NT2/D1 (cell line): ENCODE measurements around the gene CCS.

ENCODE experiments used
- DNase-seq: peaks from one replicate; pipeline ENCODE4 v3.0.0-alpha.2; 2011; ENCODE audit warnings: low read depth, low spot score
- H3K27me3 ChIP-seq: 2 replicates; pipeline ENCODE4 v1.6.0; 2011; ENCODE audit warnings: mild to moderate bottlenecking; ENCODE audit not compliant: insufficient read length, insufficient read depth
- H3K36me3 ChIP-seq: 2 replicates; pipeline ENCODE4 v1.6.1; 2011; ENCODE audit warnings: mild to moderate bottlenecking, low read length, mixed read lengths; ENCODE audit not compliant: insufficient read depth, insufficient read length
- H3K4me1 ChIP-seq: 2 replicates; pipeline ENCODE4 v1.5.1; 2011; ENCODE audit not compliant: insufficient read depth, insufficient read length
- H3K4me3 ChIP-seq: 2 replicates; pipeline ENCODE4 v1.5.1; 2011; ENCODE audit warnings: low read depth; ENCODE audit not compliant: insufficient read length
- H3K9ac ChIP-seq: 2 replicates; pipeline ENCODE4 v1.6.0; 2011; ENCODE audit warnings: low read depth; ENCODE audit not compliant: insufficient read length
- H3K9me3 ChIP-seq: 2 replicates; pipeline ENCODE4 v1.5.1; 2011; ENCODE audit warnings: mild to moderate bottlenecking, low read length; ENCODE audit not compliant: insufficient read depth
- SUZ12 ChIP-seq: IDR thresholded peaks from 2 replicates; pipeline ENCODE4 v1.6.1; 2011; ENCODE audit not compliant: insufficient read length, insufficient read depth; ENCODE audit errors: extremely low read depth
- YY1 ChIP-seq: IDR thresholded peaks from 2 replicates; pipeline ENCODE4 v1.6.1; 2011; ENCODE audit not compliant: insufficient read length, insufficient read depth
- ZNF274 ChIP-seq: IDR thresholded peaks from 2 replicates; pipeline ENCODE4 v1.6.1; 2011; ENCODE audit warnings: mild to moderate bottlenecking, low read depth, low read length

CCS gene

GRCh38 chr11:66612458-66612857 is 19.5 kb downstream of the CCS start:
- Histone ChIP-seq H3K9me3 (peaks cover 5% of the 10 kb centered on the region; the same call in 1 of the 2 replicates), H3K27me3 (no peaks in the 10 kb centered on the region), H3K9ac (no peak overlapping the region), H3K4me3 (no peak overlapping the region), H3K36me3 (peaks cover 14% of the 10 kb centered on the region), H3K4me1 (no peaks in the 10 kb centered on the region)
- TF ChIP-seq ZNF274 = no peak
- DNase-seq = no peak

DNA sequence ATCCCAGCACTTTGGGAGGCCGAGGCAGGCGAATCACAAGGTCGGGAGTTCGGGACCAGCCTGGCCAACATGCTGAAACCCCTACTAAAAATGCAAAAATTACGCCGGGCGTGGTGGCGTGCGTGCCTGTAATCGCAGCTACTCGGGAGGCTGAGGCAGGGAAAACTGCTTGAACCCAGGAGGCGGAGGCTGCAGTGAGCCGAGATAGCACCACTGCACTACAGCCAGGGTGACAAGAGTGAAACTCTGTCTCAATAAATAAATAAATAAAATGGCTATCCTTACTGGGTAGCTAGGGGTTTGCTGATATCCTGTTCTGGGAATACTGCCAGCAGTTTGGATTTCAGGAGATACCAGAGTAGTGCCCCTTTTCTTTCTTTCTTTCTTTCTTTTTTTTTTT is 21.1 kb downstream of the CCS start:
- TF ChIP-seq SUZ12 (no peak), ZNF274 (no peak), YY1 (no peak)

GRCh38 chr11:66616379-66617154 is 23.6 kb downstream of the CCS start, which contains the start of gene RBM14:
TSS of gene RBM14 (plus strand) at chr11:66616630. CDS start at chr11:66616721, 91 bp downstream.
- Histone ChIP-seq H3K9ac (peak within 1 kb of the TSS; percentile 100), H3K4me1 (peaks cover 3% of the 10 kb centered on the region), H3K27me3 (no peaks in the 10 kb centered on the region), H3K36me3 (peaks cover 43% of the 10 kb centered on the region), H3K9me3 (no peaks in the 10 kb centered on the region), H3K4me3 (peak within 1 kb of the TSS; percentile 98)
- TF ChIP-seq SUZ12 (no peak), YY1 (peak; percentile 27)
- DNase-seq = peak; percentile 100

More for the DNA sequence above, 21.1 kb downstream of the CCS start:
- H3K27me3 ChIP-seq = no peaks in the 10 kb centered on the region
- no peak overlapping the region for H3K9ac ChIP-seq
- H3K36me3 ChIP-seq = peaks cover 26% of the 10 kb centered on the region
- H3K9me3 ChIP-seq = peaks cover 5% of the 10 kb centered on the region; the same call in 1 of the 2 replicates
- no peak for DNase-seq
- H3K4me1 ChIP-seq = no peaks in the 10 kb centered on the region
- no peak overlapping the region for H3K4me3 ChIP-seq

- DNase-seq = no peak
- peaks cover 49% of the 10 kb centered on the region for H3K36me3 ChIP-seq
- TF ChIP-seq YY1 (no peak), SUZ12 (no peak), ZNF274 (no peak)
- H3K4me3 ChIP-seq = peak overlapping the region; percentile 98
- no peaks in the 10 kb centered on the region for H3K27me3 ChIP-seq
- peaks cover 3% of the 10 kb centered on the region for H3K4me1 ChIP-seq
- H3K9me3 ChIP-seq = no peaks in the 10 kb centered on the region
- peak overlapping the region; percentile 100 for H3K9ac ChIP-seq
These were observed 24.3 kb downstream of the CCS start for GRCh38 chr11:66617155-66617834.

DNA sequence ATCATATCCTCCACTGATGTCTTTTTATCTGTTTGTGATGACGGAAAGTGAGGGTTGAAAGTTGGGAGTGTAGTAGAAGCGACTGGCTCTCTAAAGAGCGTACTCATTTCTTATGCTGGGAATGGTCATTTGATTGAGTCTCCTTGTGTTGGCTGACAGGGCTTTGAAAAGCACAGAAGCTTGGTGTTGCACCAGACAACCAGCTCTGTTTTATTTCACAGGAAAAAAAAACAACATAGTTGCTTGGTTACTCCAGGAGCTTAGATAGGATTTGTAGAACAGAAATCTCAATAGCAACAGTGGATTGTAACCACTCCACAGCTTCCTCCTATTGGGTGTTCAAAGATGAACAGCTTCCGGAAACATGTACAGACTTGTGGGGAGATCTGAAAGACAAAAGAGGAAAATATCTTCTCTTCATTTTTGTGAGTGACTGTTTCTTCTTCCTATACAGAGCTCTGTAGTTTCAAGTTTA is 26.1 kb downstream of the CCS start:
- H3K9ac ChIP-seq = no peak overlapping the region
- H3K36me3 ChIP-seq = peaks cover 68% of the 10 kb centered on the region
- H3K9me3 ChIP-seq = no peaks in the 10 kb centered on the region

DNA sequence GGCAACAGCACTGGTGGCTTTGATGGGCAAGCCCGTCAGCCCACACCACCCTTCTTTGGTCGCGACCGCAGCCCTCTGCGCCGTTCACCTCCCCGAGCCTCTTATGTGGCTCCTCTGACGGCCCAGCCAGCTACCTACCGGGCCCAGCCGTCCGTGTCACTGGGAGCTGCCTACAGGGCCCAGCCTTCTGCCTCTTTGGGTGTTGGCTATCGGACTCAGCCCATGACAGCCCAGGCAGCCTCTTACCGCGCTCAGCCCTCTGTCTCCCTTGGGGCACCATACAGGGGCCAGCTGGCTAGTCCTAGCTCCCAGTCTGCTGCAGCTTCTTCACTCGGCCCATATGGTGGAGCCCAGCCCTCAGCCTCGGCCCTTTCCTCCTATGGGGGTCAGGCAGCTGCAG is 31.5 kb downstream of the CCS start:
- Histone ChIP-seq H3K9ac (no peak overlapping the region), H3K4me1 (peaks cover 6% of the 10 kb centered on the region), H3K4me3 (no peak overlapping the region), H3K9me3 (no peaks in the 10 kb centered on the region), H3K36me3 (peaks cover 96% of the 10 kb centered on the region), H3K27me3 (no peaks in the 10 kb centered on the region)
- DNase-seq = no peak
- TF ChIP-seq ZNF274 (no peak), YY1 (no peak), SUZ12 (no peak)

More for the DNA sequence above, 26.1 kb downstream of the CCS start:
- peak overlapping the region; percentile 98 for H3K4me3 ChIP-seq
- H3K27me3 ChIP-seq = no peaks in the 10 kb centered on the region
- H3K4me1 ChIP-seq = peaks cover 3% of the 10 kb centered on the region
- TF ChIP-seq SUZ12 (no peak), ZNF274 (no peak), YY1 (no peak)
- no peak for DNase-seq

GRCh38 chr11:66625041-66625751 is 32.2 kb downstream of the CCS start:
- peaks cover 6% of the 10 kb centered on the region for H3K4me1 ChIP-seq

More at GRCh38 chr11:66625041-66625751, 32.2 kb downstream of the CCS start:
- no peak overlapping the region for H3K9ac ChIP-seq
- H3K9me3 ChIP-seq = no peaks in the 10 kb centered on the region
- no peak for TF ChIP-seq YY1
- no peak for TF ChIP-seq ZNF274
- TF ChIP-seq SUZ12 = no peak
- H3K4me3 ChIP-seq = no peak overlapping the region
- DNase-seq = no peak
- H3K36me3 ChIP-seq = peaks cover 98% of the 10 kb centered on the region
- H3K27me3 ChIP-seq = no peaks in the 10 kb centered on the region
